IPS-18a (cell line): ENCODE results near the gene BEST1.
"Not testable (repeated sequence)": the region's sequence is repeated elsewhere in the genome, so short reads cannot be mapped to it uniquely, and the experiment has no call there.

Experiments used
- H3K27ac ChIP-seq: one replicate; pipeline ENCODE4 v1.5.1; 2013; ENCODE audit warnings: low read length
- H3K27me3 ChIP-seq: one replicate; pipeline ENCODE4 v1.6.1; 2013; ENCODE audit warnings: mild to moderate bottlenecking, low read length; ENCODE audit not compliant: control insufficient read depth, insufficient read depth
- H3K36me3 ChIP-seq: one replicate; pipeline ENCODE4 v1.6.1; 2013; ENCODE audit warnings: low read depth, low read length; ENCODE audit not compliant: control insufficient read depth
- H3K4me1 ChIP-seq: one replicate; pipeline ENCODE4 v1.6.1; 2013; ENCODE audit warnings: low read depth, low read length; ENCODE audit not compliant: control insufficient read depth
- H3K4me3 ChIP-seq: one replicate; pipeline ENCODE4 v1.5.1; 2013; ENCODE audit warnings: low read length
- H3K9ac ChIP-seq: one replicate; pipeline ENCODE4 v1.6.1; 2013; ENCODE audit warnings: mild to moderate bottlenecking, low read length, moderate library complexity
- H3K9me3 ChIP-seq: one replicate; pipeline ENCODE4 v1.6.1; 2013; ENCODE audit warnings: low read depth, low read length; ENCODE audit not compliant: control insufficient read depth

BEST1 gene

DNA sequence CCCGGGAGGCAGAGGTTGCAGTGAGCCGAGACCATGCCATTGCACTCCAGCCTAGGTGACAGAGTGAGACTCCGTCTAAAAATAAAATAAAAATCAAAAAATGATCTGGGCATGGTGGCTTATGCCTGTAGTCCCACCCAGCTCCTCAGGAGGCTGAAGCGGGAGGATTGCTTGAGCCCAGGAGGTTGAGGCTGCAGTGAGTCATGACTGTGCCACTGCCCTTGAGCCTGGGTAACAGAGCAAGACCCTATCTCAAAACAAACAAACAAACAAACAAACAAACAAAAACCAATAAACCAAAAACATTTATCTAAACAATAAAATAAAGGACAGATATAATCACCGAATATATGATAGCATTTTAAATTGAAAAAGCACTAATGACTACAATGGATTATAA lies 3.5 kb downstream of the BEST1 start:
- H3K4me3 ChIP-seq, H3K36me3 ChIP-seq, H3K9me3 ChIP-seq, H3K27ac ChIP-seq, H3K9ac ChIP-seq, H3K4me1 ChIP-seq: not testable (repeated sequence)
- peaks cover 19% of the 10 kb centered on the region for H3K27me3 ChIP-seq

DNA sequence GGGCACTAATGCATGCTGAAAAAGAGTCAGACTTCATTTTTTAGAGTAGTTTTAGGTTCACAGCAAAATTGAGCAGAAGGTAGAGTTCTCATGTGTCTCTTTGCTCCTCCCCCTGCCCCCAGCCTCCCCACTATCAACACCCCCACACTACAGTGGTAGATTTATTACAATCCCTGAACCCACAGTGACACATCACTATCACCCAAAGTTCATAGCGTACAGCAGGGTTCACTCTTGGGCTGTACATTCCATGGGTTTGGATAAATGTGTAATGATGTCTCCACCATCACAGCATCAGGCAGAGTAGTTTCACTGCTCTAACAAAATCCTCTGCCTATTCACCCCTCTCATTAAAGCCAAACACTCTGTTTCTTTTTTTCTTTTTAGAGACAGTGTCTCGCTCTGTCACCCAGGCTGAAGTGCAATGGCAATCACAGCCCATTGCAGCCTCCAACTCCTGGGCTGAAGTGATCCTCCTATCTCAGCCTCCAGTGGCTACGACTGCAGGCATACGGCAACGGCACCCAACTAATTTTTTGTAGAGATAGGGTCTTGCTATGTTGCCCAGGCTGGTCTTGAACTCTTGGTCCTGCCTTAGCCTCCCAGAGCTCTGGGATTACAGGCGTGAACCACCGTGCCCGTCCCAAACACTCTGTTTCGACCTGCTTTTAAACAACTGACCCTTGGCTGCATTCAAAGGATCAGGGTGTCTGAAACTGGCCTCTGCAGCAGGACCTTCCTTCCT lies 4.1 kb downstream of the BEST1 start:
- peaks cover 19% of the 10 kb centered on the region for H3K27me3 ChIP-seq
- no peak overlapping the region for H3K9ac ChIP-seq
- H3K36me3 ChIP-seq, result no peaks in the 10 kb centered on the region
- H3K9me3 ChIP-seq, result no peaks in the 10 kb centered on the region
- no peak overlapping the region for H3K27ac ChIP-seq
- peak overlapping the region; percentile 28 for H3K4me3 ChIP-seq
- H3K4me1 ChIP-seq, result peaks cover 6% of the 10 kb centered on the region

DNA sequence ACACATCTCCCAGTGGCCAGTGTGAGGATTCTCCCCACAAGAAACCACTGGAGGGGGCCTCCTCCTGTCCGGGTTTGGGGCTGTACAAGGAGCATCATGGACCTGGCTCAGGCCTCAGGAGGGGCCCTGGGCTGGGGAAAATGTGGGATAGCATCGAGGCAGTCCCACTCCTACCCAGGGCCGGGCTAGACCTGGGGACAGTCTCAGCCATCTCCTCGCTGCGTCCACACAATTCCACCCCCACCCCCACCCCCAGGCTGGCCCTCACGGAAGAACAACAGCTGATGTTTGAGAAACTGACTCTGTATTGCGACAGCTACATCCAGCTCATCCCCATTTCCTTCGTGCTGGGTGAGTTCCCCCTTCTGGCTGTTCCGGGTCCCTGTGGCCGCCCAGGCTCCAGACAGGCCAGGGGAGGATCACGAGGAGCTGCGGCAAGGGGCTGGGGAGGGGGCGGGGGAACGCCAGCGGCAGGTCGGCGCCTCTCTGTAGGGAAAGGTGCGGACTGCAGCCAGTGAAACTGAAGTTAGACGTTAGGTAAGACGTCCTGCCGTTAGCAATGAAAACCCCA lies 4.8 kb downstream of the BEST1 start:
- no peak overlapping the region for H3K9ac ChIP-seq
- no peaks in the 10 kb centered on the region for H3K36me3 ChIP-seq
- H3K27ac ChIP-seq, result no peak overlapping the region
- peaks cover 19% of the 10 kb centered on the region for H3K27me3 ChIP-seq
- H3K4me1 ChIP-seq, result peaks cover 6% of the 10 kb centered on the region
- H3K9me3 ChIP-seq, result no peaks in the 10 kb centered on the region
- peak overlapping the region; percentile 28 for H3K4me3 ChIP-seq

DNA sequence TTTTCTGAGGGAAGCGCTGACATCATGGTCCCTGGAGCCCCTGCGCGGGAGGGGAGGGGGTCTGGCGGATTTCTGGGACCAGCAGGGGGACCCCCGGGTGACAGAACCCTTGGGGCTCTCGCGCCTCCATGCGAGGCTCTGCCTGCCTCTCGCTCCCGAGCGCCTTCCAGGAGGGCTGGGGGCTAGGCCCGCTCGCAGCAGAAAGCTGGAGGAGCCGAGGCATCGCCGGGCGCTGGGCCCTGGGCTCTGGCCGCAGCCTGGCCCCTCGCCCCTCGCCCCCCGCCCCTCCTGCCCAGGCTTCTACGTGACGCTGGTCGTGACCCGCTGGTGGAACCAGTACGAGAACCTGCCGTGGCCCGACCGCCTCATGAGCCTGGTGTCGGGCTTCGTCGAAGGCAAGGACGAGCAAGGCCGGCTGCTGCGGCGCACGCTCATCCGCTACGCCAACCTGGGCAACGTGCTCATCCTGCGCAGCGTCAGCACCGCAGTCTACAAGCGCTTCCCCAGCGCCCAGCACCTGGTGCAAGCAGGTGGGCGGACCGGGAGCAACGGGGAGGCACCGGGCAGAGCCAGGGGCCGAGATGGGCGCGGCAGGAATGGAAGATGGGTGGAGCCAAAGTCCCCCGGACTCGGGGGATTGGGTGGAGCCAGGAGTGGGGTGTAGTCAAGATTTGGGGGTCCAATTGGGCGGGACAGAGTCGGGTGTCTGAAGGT lies 5.4 kb downstream of the BEST1 start:
- H3K4me3 ChIP-seq, result peak overlapping the region; percentile 28
- peaks cover 6% of the 10 kb centered on the region for H3K4me1 ChIP-seq
- H3K9me3 ChIP-seq, result no peaks in the 10 kb centered on the region
- H3K27ac ChIP-seq, result no peak overlapping the region
- H3K9ac ChIP-seq, result no peak overlapping the region
- H3K27me3 ChIP-seq, result peaks cover 19% of the 10 kb centered on the region
- no peaks in the 10 kb centered on the region for H3K36me3 ChIP-seq

DNA sequence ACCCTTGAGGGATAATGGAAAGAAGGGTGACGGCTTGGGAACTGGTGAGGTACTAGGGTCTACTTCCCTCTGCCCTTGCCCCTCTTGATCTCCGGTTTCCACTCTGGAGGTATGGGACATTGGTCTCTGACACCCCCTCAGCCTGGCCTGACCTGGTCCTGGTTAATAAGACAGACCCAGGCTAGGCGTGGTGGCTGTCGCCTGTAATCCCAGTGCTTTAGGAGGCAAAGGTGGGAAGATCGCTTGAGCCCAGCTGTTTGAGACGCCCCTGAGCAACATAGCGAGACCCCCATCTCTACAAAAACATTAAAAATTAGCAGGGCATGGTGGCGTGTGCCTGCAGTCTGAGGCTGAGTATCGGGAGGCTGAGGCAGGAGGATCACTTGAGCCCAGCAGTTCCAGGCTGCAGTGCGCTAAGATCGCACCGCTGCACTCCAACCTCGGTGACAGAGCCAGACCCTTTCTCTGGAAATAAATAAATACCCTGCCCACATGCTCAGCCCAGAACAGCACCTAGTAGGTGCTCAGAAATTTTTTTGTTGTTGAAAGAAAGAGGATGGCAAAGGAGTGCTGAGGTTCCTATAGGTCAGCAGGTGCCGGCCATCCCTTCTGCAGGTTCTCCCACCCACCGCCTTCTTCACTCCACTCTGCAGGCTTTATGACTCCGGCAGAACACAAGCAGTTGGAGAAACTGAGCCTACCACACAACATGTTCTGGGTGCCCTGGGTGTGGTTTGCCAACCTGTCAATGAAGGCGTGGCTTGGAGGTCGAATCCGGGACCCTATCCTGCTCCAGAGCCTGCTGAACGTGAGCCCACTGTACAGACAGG lies 6.3 kb downstream of the BEST1 start:
- no peaks in the 10 kb centered on the region for H3K36me3 ChIP-seq
- no peak overlapping the region for H3K27ac ChIP-seq
- no peak overlapping the region for H3K4me3 ChIP-seq
- H3K27me3 ChIP-seq, result peaks cover 19% of the 10 kb centered on the region
- no peak overlapping the region for H3K9ac ChIP-seq
- H3K9me3 ChIP-seq, result no peaks in the 10 kb centered on the region
- peaks cover 6% of the 10 kb centered on the region for H3K4me1 ChIP-seq

DNA sequence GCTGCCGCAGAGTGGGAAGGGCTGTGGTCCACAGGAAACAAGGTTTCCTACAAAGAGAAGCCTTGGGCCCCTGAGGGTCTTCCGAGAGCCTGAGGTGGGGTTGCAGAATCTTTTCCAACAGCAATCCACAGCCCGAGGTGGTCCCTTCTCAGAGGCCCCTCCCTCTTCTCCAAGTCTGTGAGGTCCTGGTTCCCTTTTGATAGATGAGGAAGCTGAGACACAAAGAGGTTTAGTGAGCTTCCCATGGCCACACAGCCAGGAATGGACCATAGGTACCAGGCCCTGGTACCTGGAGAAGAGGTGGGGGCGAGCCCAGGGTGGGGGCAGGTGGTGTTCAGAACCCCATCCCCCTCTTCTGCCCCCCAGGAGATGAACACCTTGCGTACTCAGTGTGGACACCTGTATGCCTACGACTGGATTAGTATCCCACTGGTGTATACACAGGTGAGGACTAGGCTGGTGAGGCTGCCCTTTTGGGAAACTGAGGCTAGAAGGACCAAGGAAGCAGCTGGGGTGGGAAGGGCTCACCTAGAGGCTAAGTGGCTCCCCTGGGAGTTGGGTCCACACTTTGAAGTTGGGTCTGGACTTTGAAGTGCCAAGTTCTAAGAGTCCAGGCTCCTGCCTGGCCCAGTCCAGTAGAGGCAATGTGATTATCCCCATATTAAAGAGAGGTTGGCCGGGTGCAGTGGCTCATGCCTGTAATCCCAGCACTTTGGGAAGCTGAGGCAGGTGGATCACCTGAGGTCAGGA lies 7.0 kb downstream of the BEST1 start:
- H3K4me3 ChIP-seq, result no peak overlapping the region
- H3K27me3 ChIP-seq, result peaks cover 19% of the 10 kb centered on the region
- no peaks in the 10 kb centered on the region for H3K36me3 ChIP-seq
- H3K27ac ChIP-seq, result no peak overlapping the region
- no peak overlapping the region for H3K9ac ChIP-seq
- peaks cover 6% of the 10 kb centered on the region for H3K4me1 ChIP-seq
- H3K9me3 ChIP-seq, result no peaks in the 10 kb centered on the region

DNA sequence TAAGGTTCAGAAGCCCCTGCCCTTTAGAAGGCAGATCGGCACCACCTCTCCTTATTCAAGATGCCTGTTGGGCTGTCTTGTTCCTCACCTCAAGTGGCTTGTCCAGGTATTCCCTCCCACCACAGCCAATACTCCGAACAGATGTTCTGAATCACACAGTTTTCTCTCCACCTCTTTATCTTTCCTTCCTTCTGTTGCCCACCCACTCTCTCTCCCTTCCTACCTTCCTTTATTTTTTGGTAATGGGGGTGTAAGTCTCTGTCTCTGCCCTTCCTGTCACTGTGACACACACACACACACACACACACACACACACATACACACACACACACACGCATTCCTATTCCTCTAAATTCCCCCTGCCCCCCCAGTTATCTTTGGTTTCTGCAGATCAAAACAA lies 8.4 kb downstream of the BEST1 start:
- Histone ChIP-seq H3K9me3 (no peaks in the 10 kb centered on the region), H3K4me1 (peaks cover 6% of the 10 kb centered on the region), H3K9ac (no peak overlapping the region), H3K27me3 (peaks cover 19% of the 10 kb centered on the region), H3K36me3 (peaks cover 5% of the 10 kb centered on the region), H3K27ac (no peak overlapping the region), H3K4me3 (no peak overlapping the region)

DNA sequence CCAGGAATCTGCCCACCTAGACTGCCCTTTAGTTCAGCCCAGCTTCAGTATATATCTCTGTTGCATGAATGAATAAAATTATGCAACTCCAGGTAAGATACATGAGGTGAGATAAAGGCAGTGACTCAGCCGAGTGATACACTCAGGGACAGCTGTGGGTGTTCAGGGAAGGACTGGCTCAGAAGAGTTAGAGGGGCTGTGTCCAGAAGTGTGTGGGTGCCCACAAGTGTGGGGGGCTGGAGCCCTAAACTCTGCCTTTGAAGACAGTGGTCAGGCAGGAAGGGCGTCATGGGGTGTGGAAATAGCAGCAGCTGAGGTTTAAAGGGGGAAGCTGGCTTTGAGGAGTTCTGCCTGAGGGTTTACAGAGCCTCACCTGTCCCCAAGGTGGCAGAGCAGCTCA lies 9.0 kb downstream of the BEST1 start:
- no peak overlapping the region for H3K4me3 ChIP-seq
- H3K36me3 ChIP-seq, result peaks cover 11% of the 10 kb centered on the region
- H3K27ac ChIP-seq, result no peak overlapping the region
- no peaks in the 10 kb centered on the region for H3K9me3 ChIP-seq
- H3K9ac ChIP-seq, result no peak overlapping the region
- peaks cover 6% of the 10 kb centered on the region for H3K4me1 ChIP-seq
- H3K27me3 ChIP-seq, result peaks cover 16% of the 10 kb centered on the region

DNA sequence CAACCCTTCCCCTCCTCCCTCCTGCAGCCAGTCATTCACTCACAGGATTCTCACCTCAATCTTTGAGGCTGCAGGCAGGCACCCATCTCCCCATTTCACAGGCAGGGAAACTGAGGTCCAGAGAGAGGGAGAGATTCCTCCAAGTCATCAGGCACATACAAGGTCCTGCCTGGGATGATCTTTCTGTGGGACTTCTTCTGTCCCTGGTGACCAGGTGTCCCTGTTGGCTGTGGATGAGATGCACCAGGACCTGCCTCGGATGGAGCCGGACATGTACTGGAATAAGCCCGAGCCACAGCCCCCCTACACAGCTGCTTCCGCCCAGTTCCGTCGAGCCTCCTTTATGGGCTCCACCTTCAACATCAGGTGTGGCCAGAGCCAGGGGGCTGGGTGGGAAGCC lies 9.5 kb downstream of the BEST1 start:
- Histone ChIP-seq H3K4me3 (no peak overlapping the region), H3K9ac (no peak overlapping the region), H3K27me3 (peaks cover 11% of the 10 kb centered on the region), H3K27ac (no peak overlapping the region), H3K4me1 (peaks cover 3% of the 10 kb centered on the region), H3K9me3 (no peaks in the 10 kb centered on the region), H3K36me3 (peaks cover 16% of the 10 kb centered on the region)

DNA sequence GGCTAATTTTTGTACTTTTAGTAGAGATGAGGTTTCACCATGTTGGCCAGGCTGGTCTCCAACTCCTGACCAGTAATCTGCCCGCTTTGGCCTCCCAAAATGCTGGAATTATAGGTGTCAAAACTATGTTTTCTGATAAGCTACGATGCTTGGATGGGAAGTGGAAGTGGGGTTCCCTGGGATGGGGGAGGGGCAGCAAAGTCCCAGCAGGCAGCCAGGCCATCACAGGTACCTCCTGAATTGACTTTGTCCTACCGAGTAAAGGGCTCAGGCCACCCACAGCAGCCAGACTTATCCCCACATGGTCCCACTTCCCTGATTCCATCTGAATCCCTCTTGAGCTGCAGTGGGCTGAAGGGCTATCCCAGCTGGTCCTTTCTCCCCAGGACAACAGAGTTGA lies 10.4 kb downstream of the BEST1 start:
- H3K4me3 ChIP-seq, result no peak overlapping the region
- peaks cover 25% of the 10 kb centered on the region for H3K36me3 ChIP-seq
- no peaks in the 10 kb centered on the region for H3K4me1 ChIP-seq
- H3K9me3 ChIP-seq, result no peaks in the 10 kb centered on the region
- no peak overlapping the region for H3K9ac ChIP-seq
- no peak overlapping the region for H3K27ac ChIP-seq
- peaks cover 7% of the 10 kb centered on the region for H3K27me3 ChIP-seq
